Natural killer cell (primary cell): Measurements from ENCODE around the gene ZNRD2. TPM values are rescaled to one million over a fixed set of nuclear protein-coding genes. Genes with fewer than 3 reads are reported as not detected.
A peak's percentile ranks its signal among the peaks of the same experiment; 100 is the strongest.
"Not testable (repeated sequence)": the region's sequence is repeated elsewhere in the genome, so short reads cannot be mapped to it uniquely, and the experiment has no call there.

Experiments used
- ATAC-seq, 3 donors: fragments of 150-1000 bp in 2 of 3; fragments of 200-7000 bp in 1 of 3; cut with Tn5 transposase; 1 replicate in 1 of 3; 2 replicates in 2 of 3; pipeline ENCODE4 v1.10.0; 2021; ENCODE audit warnings: mild to moderate bottlenecking in 2 of 3, moderate library complexity in 2 of 3
- DNase-seq, 2 donors: peaks; one replicate each; pipeline versions ENCODE4 v3.0.0 to v3.0.0-alpha.2; 2013 to 2021; ENCODE audit warnings: mixed read lengths in 1 of 2
- H3K27ac ChIP-seq: one replicate; pipeline ENCODE4 v1.5.1; 2013; ENCODE audit warnings: mild to moderate bottlenecking, low read length
- H3K27me3 ChIP-seq: one replicate; pipeline ENCODE4 v1.6.1; 2013; ENCODE audit warnings: low read length; ENCODE audit not compliant: control insufficient read depth, insufficient read depth
- H3K36me3 ChIP-seq: one replicate; pipeline ENCODE4 v1.6.1; 2013; ENCODE audit warnings: low read length; ENCODE audit not compliant: control insufficient read depth, insufficient read depth
- H3K4me1 ChIP-seq: one replicate; pipeline ENCODE4 v1.6.1; 2013; ENCODE audit warnings: low read length; ENCODE audit not compliant: control insufficient read depth, insufficient read depth
- H3K4me3 ChIP-seq: one replicate; pipeline ENCODE4 v1.5.1; 2013; ENCODE audit warnings: low read length
- H3K9me3 ChIP-seq: one replicate; pipeline ENCODE4 v1.6.1; 2013; ENCODE audit warnings: low read length; ENCODE audit not compliant: control insufficient read depth, insufficient read depth
- H3K27ac Mint-ChIP-seq, 2 donors: one replicate each; pipeline ENCODE4 v1.8.0; 2022; ENCODE audit warnings: mild to moderate bottlenecking in 2 of 2, mixed read lengths in 2 of 2, moderate library complexity in 1 of 2
- H3K27me3 Mint-ChIP-seq, 2 donors: one replicate each; pipeline ENCODE4 v1.8.0; 2022; ENCODE audit warnings: low read depth in 2 of 2, mixed read lengths in 2 of 2
- H3K36me3 Mint-ChIP-seq: one replicate; pipeline ENCODE4 v1.8.0; 2022; ENCODE audit warnings: mixed read lengths
- H3K4me1 Mint-ChIP-seq, 2 donors: one replicate each; pipeline ENCODE4 v1.8.0; 2022; ENCODE audit warnings: mixed read lengths in 2 of 2
- H3K4me3 Mint-ChIP-seq: one replicate; pipeline ENCODE4 v1.8.0; 2022; ENCODE audit warnings: mild to moderate bottlenecking, moderate library complexity, mixed read lengths
- H3K9me3 Mint-ChIP-seq, 2 donors: one replicate each; pipeline ENCODE4 v1.8.0; 2022; ENCODE audit warnings: mixed read lengths in 2 of 2
- CTCF ChIP-seq: fragments of 200-600 bp; IDR thresholded peaks from one replicate; pipeline ENCODE4 v1.8.0; 2022; ENCODE audit warnings: antibody characterized with exemption
- WGBS: methylation state at CpG from one replicate; pipeline ENCODE4 v1.1.7; 2013; ENCODE audit warnings: missing lambda C conversion rate; ENCODE audit not compliant: insufficient coverage; 5-methylcytosine and 5-hydroxymethylcytosine counted together
- intact Hi-C: fragments of 100-400 bp; cut with micrococcal nuclease; formaldehyde crosslinking; loops from one replicate; pipeline ENCODE4 v1.14.2; 2022
- total RNA-seq, 4 donors: library from RNA; stranded (reverse); fragments of 120-200 nt in 1 of 4; gene quantifications; one replicate each; pipeline versions ENCODE4 v1.2.3 to v1.2.4, GENCODE V29; 2013 to 2022

ZNRD2 gene
- total RNA-seq, 3 donors from 2014 or later (not counting 1 experiment from before 2014, with no cell fraction given) = 40.9 to 64.1 (median 60.0) TPM

DNA sequence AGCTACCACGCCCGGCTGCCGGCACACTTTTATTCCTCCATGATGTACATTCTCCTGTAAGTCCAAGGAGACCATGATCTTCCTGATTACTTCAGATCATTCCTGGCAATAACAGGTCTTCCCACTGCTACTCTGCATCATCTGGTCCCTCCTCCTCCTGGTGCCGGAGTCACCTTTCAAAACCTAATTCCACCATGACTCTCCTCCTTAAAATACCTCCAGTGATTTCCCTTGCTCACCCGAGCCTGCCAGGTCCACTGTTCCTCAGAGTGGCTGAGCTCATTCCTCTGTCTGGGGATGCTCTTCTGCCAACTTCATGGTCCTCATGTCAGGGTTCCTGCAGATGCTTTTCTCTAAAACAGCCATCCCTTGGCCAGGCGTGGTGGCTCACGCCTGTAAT lies 8.3 kb upstream of the ZNRD2 start:
- Mint-ChIP-seq H3K9me3 (no peaks in the 10 kb centered on the region), H3K27ac (peak overlapping the region in 1 of 2 donors; percentile 40), H3K36me3 (no peaks in the 10 kb centered on the region), H3K4me1 (peaks cover 16 to 46% of the 10 kb centered on the region in 2 donors), H3K27me3 (no peaks in the 10 kb centered on the region), H3K4me3 (no peak overlapping the region)
- no peak overlapping the region for H3K27ac ChIP-seq
- ATAC-seq (no peak), DNase-seq (no peak)
- WGBS = 95% methylated on average over 7 of the region's 7 CpGs
- TF ChIP-seq CTCF = no peak
- H3K27me3 ChIP-seq = no peaks in the 10 kb centered on the region
- H3K4me1 ChIP-seq = peaks cover 55% of the 10 kb centered on the region
- no peaks in the 10 kb centered on the region for H3K9me3 ChIP-seq
- intact Hi-C loops = no loop called here
- no peaks in the 10 kb centered on the region for H3K36me3 ChIP-seq
- no peak overlapping the region for H3K4me3 ChIP-seq

DNA sequence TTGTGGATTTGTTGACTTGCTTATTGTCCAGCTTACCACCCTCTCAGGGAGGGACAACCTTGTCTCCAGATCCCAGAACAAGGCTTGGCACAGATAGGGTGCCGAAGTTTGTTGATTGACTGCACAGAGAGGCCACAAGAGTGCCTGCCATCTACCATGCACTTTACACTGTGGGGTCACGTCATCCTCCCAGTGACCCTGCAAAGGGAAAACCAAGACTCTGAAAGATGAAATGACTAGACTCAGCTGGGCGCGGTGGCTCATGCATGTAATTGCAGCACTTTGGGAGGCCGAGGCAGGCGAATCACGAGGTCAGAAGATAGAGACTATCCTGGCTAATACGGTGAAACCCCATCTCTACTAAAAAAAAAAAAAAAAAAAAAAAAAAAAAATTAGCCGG lies 7.5 kb upstream of the ZNRD2 start:
- DNase-seq = no peak
- intact Hi-C loops = no loop called here
- TF ChIP-seq CTCF = no peak
- peaks cover 56% of the 10 kb centered on the region for H3K4me1 ChIP-seq
- H3K27ac Mint-ChIP-seq = peak overlapping the region in 1 of 2 donors; percentile 99
- no peak overlapping the region for H3K4me3 Mint-ChIP-seq
- H3K9me3 Mint-ChIP-seq = no peaks in the 10 kb centered on the region
- H3K27ac ChIP-seq = no peak overlapping the region
- WGBS = 94% methylated on average over 7 of the region's 9 CpGs
- H3K9me3 ChIP-seq = no peaks in the 10 kb centered on the region
- no peaks in the 10 kb centered on the region for H3K27me3 Mint-ChIP-seq
- H3K4me3 ChIP-seq = no peak overlapping the region
- H3K4me1 Mint-ChIP-seq = peaks cover 16 to 40% of the 10 kb centered on the region in 2 donors
- H3K36me3 ChIP-seq = no peaks in the 10 kb centered on the region
- no peaks in the 10 kb centered on the region for H3K27me3 ChIP-seq
- no peaks in the 10 kb centered on the region for H3K36me3 Mint-ChIP-seq
- ATAC-seq = no peak

DNA sequence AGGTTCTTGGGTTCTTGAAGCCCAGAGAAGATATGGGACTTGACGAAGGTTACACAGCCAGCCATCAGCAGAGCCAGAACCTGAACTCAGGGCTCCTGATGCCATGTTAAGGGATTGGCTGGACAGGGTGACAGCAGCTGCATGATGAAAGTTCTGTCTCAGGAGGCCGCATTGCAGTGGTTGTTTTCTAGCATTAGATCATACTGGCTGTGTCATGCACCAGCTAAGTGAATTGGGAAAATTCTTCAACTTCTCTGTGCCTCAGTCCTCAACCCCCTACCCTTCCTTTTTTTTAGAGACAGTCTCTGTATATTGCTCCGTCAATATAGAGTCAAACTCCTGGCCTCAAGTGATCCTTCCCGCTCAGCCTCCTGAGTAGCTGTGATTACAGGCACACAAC lies 6.7 kb upstream of the ZNRD2 start:
- no peaks in the 10 kb centered on the region for H3K9me3 ChIP-seq
- no peaks in the 10 kb centered on the region for H3K27me3 ChIP-seq
- H3K27ac Mint-ChIP-seq = peak overlapping the region; percentile 99
- no peak overlapping the region for H3K4me3 Mint-ChIP-seq
- H3K27ac ChIP-seq = peak overlapping the region; percentile 22
- peaks cover 17 to 47% of the 10 kb centered on the region in 2 donors for H3K4me1 Mint-ChIP-seq
- ATAC-seq = no peak
- H3K4me3 ChIP-seq = no peak overlapping the region
- H3K36me3 ChIP-seq = peaks cover 3% of the 10 kb centered on the region
- no peaks in the 10 kb centered on the region for H3K9me3 Mint-ChIP-seq
- no peaks in the 10 kb centered on the region for H3K27me3 Mint-ChIP-seq
- H3K4me1 ChIP-seq = peaks cover 63% of the 10 kb centered on the region
- intact Hi-C loops = no loop called here
- no peaks in the 10 kb centered on the region for H3K36me3 Mint-ChIP-seq
- no peak for DNase-seq
- over 99% methylated on average over 4 of the region's 4 CpGs for WGBS
- no peak for TF ChIP-seq CTCF

DNA sequence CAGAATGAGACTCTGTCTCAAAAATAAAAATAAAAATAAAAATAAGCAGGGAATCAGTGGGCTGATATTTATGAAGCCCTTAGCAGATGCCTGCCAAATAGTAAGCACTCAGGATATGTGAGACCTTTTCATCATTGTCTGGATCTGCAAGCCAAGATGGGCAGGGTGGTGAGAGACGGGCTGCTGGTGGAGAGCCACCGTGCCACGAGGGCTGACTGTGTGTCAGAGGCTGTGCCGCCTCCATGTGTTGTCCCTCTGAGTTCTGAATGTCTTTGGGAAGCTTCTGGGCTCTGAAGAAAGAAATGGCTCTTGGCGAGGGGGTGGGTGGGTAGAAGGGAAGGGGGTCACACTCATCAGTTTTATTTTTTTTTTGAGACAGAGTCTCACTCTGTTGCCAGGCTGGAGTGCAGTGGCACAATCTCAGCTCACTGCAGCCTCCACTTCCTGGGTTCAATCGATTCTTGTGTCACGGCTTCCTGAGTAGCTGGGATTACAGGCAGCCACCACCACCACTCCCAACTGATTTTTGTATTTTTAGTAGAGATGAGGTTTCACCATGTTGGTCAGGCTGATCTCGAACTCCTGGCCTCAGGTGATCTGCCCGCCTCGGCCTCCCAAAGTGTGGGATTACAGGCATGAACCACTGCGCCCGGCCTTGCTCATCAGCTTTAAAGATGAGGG lies 5.3 kb upstream of the ZNRD2 start:
- peak in 1 of 2 donors; percentile 55 for DNase-seq
- peak overlapping the region; percentile 99 for H3K27ac Mint-ChIP-seq
- peaks cover 65% of the 10 kb centered on the region for H3K4me1 ChIP-seq

More for the DNA sequence above, 5.3 kb upstream of the ZNRD2 start:
- H3K27me3 Mint-ChIP-seq, H3K4me3 ChIP-seq, H3K36me3 Mint-ChIP-seq, H3K9me3 Mint-ChIP-seq, H3K9me3 ChIP-seq, H3K36me3 ChIP-seq, H3K27me3 ChIP-seq, intact Hi-C loops: not testable (repeated sequence)
- WGBS = 58% methylated on average over 12 of the region's 12 CpGs
- Mint-ChIP-seq H3K4me3 (peak overlapping the region; percentile 78), H3K4me1 (peaks cover 31 to 54% of the 10 kb centered on the region in 2 donors)
- peak overlapping the region; percentile 98 for H3K27ac ChIP-seq
- peak in 1 of 3 donors; percentile 7 for ATAC-seq
